Testis (tissue), 3 donors: ENCODE measurements around the gene TNRC6B. TPM values are rescaled to one million over a fixed set of nuclear protein-coding genes. Genes with fewer than 3 reads are reported as not detected.

Experiments
- DNase-seq: peaks from one replicate; pipeline ENCODE4 v3.0.0-alpha.2; 2019
- H3K27ac ChIP-seq, 2 donors: fragments of 200-600 bp; sonication (generic); one replicate each; pipeline ENCODE4 v1.5.1; 2019
- H3K27me3 ChIP-seq: fragments of 200-600 bp; sonication (generic); one replicate; pipeline ENCODE4 v1.5.1; 2019
- H3K36me3 ChIP-seq: fragments of 200-600 bp; sonication (generic); one replicate; pipeline ENCODE4 v1.5.1; 2017; ENCODE audit warnings: low read depth; ENCODE audit errors: missing control alignments
- H3K4me1 ChIP-seq: fragments of 200-600 bp; sonication (generic); one replicate; pipeline ENCODE4 v1.5.1; 2019
- H3K4me3 ChIP-seq, 2 donors: fragments of 200-600 bp; sonication (generic); one replicate each; pipeline ENCODE4 v1.5.1; 2017 to 2019
- H3K9me3 ChIP-seq: fragments of 200-600 bp; sonication (generic); one replicate; pipeline ENCODE4 v1.5.1; 2017
- POLR2A ChIP-seq: fragments of 450-650 bp; IDR thresholded peaks from one replicate; pipeline ENCODE4 v1.6.1; 2017; ENCODE audit warnings: antibody characterized with exemption, mild to moderate bottlenecking, moderate library complexity
- WGBS, 2 donors: methylation state at CpG; one replicate each; pipeline ENCODE4 v1.1.5; 2018; 5-methylcytosine and 5-hydroxymethylcytosine counted together
- intact Hi-C: fragments of 100-400 bp; cut with DNase I; formaldehyde crosslinking; loops from one replicate; pipeline ENCODE4 v1.15.1; 2023; ENCODE audit warnings: low total_unique reads
- polyA plus RNA-seq: library from polyadenylated mRNA; stranded (reverse); fragments of 350-450 nt; fragmentation: Illumina TruSeq; extraction: RNeasy Lipid Tissue Mini Kit (QIAGEN cat#74804); gene quantifications from one replicate; pipeline ENCODE4 v1.2.3, GENCODE V29; 2014; ENCODE audit warnings: low read depth, low replicate concordance; ENCODE audit not compliant: insufficient read depth
- total RNA-seq, 2 donors: library from RNA; depleted of rRNA; stranded (reverse); fragments of >200 nt; gene quantifications; one replicate each; pipeline ENCODE4 v1.2.3, GENCODE V29; 2016
- TF ChIP-seq, protein P1 (sequence below), 3 experiments: fragments of 450-650 bp in 2 of 3; fragments of 200-600 bp in 1 of 3; sonication (generic) in 1 of 3; IDR thresholded peaks; one replicate each; pipeline ENCODE4 v1.5.1; 2016 to 2019; ENCODE audit warnings: antibody characterized with exemption in 3 of 3, mild to moderate bottlenecking in 2 of 3, moderate library complexity in 1 of 3

The TNRC6B gene
- total and polyA plus RNA-seq, 3 donors from 2014 or later = 49.2 to 122 (median 79.7) TPM

DNA sequence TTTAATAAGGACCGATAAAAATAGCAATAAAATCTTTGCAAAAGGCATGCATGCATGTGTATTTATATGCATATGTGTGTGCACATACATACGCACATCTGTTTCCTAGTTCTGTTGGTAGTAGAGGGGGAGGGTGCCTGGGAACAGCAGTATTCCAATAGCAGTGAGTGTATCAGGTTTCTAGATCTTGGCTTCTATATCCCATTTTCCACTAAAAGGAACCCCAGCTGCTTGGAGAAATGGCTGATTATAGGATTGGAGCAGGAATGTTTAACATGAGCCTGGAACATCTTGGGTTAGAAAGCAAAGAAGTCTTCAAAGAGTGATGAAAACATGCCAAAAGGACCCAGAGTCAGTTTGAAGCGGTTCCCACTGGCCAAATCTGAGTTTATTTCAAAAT, 21.0 kb downstream of the TNRC6B start:
- WGBS, 2 donors = 93% methylated on average over 3 of the region's 3 CpGs
- no peaks in the 10 kb centered on the region for H3K27me3 ChIP-seq
- H3K27ac ChIP-seq = no peak overlapping the region
- H3K36me3 ChIP-seq = no peaks in the 10 kb centered on the region
- peaks cover 7% of the 10 kb centered on the region for H3K4me1 ChIP-seq
- no peak overlapping the region for H3K4me3 ChIP-seq
- no peak for TF ChIP-seq POLR2A
- TF ChIP-seq, protein P1, sequence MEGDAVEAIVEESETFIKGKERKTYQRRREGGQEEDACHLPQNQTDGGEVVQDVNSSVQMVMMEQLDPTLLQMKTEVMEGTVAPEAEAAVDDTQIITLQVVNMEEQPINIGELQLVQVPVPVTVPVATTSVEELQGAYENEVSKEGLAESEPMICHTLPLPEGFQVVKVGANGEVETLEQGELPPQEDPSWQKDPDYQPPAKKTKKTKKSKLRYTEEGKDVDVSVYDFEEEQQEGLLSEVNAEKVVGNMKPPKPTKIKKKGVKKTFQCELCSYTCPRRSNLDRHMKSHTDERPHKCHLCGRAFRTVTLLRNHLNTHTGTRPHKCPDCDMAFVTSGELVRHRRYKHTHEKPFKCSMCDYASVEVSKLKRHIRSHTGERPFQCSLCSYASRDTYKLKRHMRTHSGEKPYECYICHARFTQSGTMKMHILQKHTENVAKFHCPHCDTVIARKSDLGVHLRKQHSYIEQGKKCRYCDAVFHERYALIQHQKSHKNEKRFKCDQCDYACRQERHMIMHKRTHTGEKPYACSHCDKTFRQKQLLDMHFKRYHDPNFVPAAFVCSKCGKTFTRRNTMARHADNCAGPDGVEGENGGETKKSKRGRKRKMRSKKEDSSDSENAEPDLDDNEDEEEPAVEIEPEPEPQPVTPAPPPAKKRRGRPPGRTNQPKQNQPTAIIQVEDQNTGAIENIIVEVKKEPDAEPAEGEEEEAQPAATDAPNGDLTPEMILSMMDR (IDR thresholded peaks at IDR 0.05) = no peak
- no peak for DNase-seq
- no peaks in the 10 kb centered on the region for H3K9me3 ChIP-seq
- intact Hi-C loops = no loop called here

DNA sequence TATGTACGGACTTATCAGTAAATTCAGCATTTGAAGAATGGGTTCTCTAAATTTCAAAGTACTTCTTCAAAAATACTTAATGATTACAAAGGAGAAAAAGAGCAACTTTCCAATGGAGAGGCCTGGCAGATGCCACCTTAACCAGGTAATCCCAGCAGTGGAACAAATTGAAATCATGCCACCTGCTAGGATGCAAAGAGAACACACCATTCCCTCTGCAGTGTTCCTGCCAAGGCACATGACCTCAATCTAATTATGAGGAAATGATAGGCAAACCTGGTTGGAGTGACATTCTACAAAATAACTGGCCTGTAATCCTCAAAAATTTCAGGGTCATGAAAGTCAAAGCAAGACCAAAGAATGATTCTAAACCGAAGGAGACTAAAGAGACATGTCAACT, 21.5 kb downstream of the TNRC6B start:
- Histone ChIP-seq H3K4me1 (peaks cover 10% of the 10 kb centered on the region), H3K9me3 (no peaks in the 10 kb centered on the region), H3K4me3 (no peak overlapping the region), H3K36me3 (no peaks in the 10 kb centered on the region), H3K27ac (no peak overlapping the region), H3K27me3 (no peaks in the 10 kb centered on the region)
- 77 to 78% methylated on average over 2 of the region's 2 CpGs for WGBS, 2 donors
- intact Hi-C loops = no loop called here
- no peak for DNase-seq
- no peak for TF ChIP-seq POLR2A
- TF ChIP-seq, protein P1 (IDR thresholded peaks at IDR 0.05) = no peak

DNA sequence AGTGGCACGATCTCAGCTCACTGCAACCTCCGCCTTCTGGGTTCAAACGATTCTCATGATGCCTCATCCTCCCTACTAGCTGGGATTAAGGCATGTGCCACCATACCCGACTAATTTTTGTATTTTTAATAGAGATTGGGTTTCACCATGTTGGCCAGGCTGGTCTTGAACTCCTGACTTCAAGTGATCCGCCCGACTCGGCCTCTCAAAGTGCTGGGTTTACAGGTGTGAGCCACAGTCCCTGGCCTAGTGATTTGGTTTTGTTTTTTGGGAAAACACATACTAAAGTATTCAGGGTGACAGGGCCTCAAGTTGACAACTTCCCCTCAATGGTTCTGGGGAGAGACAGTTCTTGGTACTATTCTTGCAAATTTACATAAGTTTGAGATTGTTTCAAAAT, 22.1 kb downstream of the TNRC6B start:
- intact Hi-C loops = no loop called here
- Histone ChIP-seq H3K27ac (no peak overlapping the region), H3K27me3 (no peaks in the 10 kb centered on the region), H3K4me1 (peaks cover 15% of the 10 kb centered on the region), H3K9me3 (no peaks in the 10 kb centered on the region), H3K4me3 (no peak overlapping the region), H3K36me3 (no peaks in the 10 kb centered on the region)
- no peak for DNase-seq
- WGBS, 2 donors = 96 to 99% methylated on average over 7 of the region's 7 CpGs
- TF ChIP-seq, protein P1 (IDR thresholded peaks at IDR 0.05) = no peak
- no peak for TF ChIP-seq POLR2A

DNA sequence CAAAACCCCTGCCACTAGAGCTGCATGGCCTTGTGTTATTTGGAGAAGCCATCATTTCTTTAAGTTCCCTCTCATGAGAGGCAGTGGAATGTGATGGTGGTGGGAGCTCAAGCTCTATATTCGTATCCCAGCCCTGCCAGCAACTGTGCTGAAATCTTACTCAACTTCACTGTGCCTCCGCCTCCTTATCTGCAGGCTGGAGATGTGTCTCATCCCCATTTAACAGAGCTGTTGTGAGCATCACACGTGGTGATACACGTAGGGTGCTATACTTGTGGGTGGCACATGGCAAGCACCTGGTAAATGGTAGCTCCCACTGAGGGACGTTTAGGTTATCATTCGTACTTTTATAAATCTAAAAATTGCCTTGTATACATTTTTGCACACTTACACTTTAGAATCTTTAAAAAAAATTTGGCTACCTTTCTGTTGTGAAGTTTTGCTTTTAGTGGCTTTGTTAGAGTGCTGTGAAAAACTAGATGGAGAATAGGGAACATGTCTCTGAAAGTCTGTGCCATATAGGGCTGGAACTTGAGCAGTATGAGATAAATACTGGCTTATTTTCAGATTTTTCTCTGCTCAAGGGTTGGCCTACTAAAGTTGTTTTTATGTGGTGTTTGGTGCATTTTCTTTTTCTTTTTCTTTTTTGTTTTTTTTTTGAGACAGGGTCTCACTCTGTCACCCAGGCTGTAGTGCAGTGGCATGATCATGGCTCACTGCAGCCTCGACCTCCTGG, 23.2 kb downstream of the TNRC6B start:
- Histone ChIP-seq H3K27ac (no peak overlapping the region), H3K9me3 (no peaks in the 10 kb centered on the region), H3K4me3 (no peak overlapping the region), H3K36me3 (no peaks in the 10 kb centered on the region), H3K27me3 (no peaks in the 10 kb centered on the region), H3K4me1 (peaks cover 15% of the 10 kb centered on the region)
- intact Hi-C loops = no loop called here
- WGBS, 2 donors = 84 to 85% methylated on average over 7 of the region's 7 CpGs
- no peak for TF ChIP-seq POLR2A
- TF ChIP-seq, protein P1 (IDR thresholded peaks at IDR 0.05) = no peak
- DNase-seq = no peak
